Kidney glomerular epithelial cell (primary cell): ENCODE data around the gene ATP6V1A.
A peak's percentile ranks its signal among the peaks of the same experiment; 100 is the strongest.

Source experiments
- DNase-seq: peaks from one replicate; lab custom pipeline; 2025; lab: John Stamatoyannopoulos, UW

Gene ATP6V1A

GRCh38 chr3:113746548-113747282 lies at the start of gene ATP6V1A:
Gene ATP6V1A, plus strand, starts transcription at chr3:113747035. Its CDS starts 31,719 bp downstream, at chr3:113778754.
- peak; percentile 93 for DNase-seq

GRCh38 chr3:113697500-113698090 lies 49.2 kb upstream of the ATP6V1A start:
- DNase-seq: peak; percentile 45

DNA sequence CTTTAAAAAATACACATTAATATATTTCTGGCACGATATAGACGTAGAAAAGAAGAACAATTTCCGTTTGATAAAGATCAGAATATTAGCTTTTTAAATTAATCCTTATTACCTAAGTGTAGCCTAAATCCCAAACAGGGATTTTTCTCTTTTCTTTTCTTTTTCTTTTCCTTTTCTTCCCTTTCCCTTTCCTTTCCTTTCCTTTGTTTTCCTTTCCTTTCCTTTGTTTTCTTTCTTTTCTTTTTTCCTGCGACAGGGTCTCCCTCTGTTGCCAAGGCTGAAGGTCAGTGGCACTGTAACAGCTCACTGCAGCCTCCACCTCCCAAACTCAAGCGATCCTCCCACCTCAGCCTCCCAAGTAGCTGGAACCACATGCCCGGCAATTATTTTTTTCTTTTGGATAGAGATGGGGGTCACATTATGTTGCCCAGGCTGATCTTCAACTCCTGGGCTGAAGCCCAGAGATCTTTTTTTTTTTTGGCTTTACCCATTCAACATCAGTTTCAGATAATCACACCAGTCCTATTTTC lies 48.6 kb upstream of the ATP6V1A start:
- DNase-seq: no peak

DNA sequence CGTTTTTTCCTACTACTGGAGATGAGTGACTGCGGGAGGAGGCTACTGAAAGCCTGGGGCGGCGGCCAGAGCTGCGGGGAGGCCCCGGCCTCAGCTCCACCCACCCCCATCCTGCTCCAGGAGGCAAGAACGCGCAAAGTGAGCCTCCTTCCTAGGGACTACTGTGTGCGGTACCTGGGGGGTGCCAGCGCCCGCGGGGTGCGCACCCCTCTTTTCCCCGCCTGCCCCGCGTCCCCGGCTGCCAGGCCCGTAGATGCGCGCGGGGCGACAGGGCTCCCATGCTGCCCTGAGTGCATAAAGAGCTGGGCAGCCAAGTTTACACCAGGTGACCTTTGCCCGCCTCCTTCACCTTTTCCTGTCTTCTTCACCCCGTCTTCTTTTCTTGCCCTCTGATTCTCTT lies 47.9 kb upstream of the ATP6V1A start:
- DNase-seq: peak; percentile 7

DNA sequence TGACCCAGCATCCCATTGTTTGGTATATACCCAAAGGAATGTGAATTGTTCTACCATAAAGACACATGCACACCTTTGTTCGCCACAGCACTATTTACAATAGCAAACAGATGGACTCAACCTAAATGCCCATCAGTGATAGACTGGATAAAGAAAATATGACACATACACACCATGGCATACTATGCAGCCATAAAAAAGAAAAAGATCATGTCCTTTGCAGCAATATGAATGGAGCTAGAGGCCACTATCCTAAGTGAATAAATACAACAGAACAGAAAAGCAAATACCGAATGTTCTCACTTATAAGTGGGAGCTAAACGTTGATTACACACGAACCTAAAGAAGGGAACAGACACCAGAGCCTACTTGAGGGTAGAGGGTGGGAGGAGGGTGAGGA lies 39.0 kb upstream of the ATP6V1A start:
- no peak for DNase-seq

DNA sequence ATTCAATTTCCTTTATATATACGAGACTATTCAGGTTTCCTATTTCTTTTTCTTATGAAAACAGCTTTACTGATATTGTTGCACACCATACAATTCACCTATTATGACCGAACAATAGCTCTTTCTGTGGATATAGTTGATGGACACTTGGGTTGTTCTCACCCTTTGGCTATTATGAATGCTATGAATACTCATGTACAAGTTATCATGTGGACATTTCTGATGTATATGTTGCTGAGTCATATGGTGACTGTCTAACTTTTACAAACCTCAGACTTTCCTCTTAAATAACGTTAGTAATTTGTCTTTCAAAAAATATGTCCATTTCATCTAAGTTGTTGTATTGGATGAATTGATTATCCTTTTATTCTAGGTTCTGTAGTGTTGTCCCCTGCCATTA lies 34.7 kb upstream of the ATP6V1A start:
- no peak for DNase-seq

DNA sequence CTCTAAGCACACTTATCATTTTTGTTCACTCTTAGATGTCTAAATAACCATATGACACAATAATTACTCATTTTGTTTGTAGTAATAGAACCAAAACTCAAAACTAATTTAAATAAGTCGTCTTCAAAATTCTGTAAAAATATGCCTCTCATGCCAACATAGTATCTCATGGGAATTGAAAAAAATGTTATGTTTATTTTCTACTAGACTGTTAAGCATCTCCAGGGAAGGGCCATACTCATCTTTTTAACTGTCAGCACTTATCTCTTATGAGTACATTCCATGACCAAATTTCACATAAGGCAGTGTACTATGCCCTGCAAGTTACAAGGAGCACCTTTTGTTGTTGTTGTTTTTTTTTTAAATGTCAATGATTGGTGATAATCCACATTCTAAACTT lies 32.1 kb upstream of the ATP6V1A start:
- no peak for DNase-seq

GRCh38 chr3:113717308-113717707 lies 29.5 kb upstream of the ATP6V1A start:
- no peak for DNase-seq

- no peak for DNase-seq
Observed at GRCh38 chr3:113717818-113718217, 29.0 kb upstream of the ATP6V1A start.

GRCh38 chr3:113719294-113719693 lies 27.5 kb upstream of the ATP6V1A start:
- no peak for DNase-seq

DNA sequence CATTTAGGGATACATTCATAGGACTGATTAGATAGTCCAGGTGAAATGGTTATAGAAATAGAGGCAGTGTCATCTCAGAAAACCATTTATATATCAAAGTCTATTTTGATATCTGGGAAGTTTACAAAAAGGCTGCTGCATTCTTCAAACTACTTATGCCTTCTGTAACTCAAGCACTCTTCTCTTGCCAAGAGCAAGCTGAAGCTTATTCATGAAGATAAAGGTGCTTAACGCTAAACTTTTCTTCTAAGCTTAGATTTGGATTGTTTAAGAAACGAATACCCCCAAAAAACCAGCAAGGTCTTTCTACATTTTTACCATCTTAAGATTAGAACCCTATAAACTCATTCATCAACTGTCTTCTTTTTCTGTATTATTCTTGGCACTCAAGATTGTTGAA lies 27.1 kb upstream of the ATP6V1A start:
- DNase-seq: no peak

GRCh38 chr3:113721636-113722035 lies 25.2 kb upstream of the ATP6V1A start:
- DNase-seq: no peak

GRCh38 chr3:113728661-113729060 lies 18.2 kb upstream of the ATP6V1A start:
- no peak for DNase-seq

- DNase-seq: no peak
Observed at GRCh38 chr3:113730550-113730949, 16.3 kb upstream of the ATP6V1A start.

DNA sequence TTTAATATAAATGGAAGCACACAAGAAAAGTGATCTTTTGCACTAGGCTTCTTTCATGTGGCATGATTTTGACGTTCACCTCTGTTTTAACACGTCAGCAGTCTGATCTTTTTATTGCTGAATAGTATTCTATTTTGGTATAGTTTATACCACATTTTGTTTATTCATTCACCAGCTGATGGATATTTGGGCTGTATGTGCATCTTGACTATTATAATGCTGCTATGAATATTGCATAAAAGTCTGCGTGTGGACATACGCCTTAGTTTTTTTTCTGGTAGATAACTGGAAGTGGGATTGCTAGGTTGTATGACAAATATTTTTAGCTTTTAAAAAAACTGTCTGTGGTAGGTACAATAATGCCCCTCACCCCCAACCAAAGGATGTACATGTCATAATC lies 15.1 kb upstream of the ATP6V1A start:
- DNase-seq: no peak

GRCh38 chr3:113736548-113737089 lies 10.2 kb upstream of the ATP6V1A start:
- DNase-seq: peak; percentile 64

DNA sequence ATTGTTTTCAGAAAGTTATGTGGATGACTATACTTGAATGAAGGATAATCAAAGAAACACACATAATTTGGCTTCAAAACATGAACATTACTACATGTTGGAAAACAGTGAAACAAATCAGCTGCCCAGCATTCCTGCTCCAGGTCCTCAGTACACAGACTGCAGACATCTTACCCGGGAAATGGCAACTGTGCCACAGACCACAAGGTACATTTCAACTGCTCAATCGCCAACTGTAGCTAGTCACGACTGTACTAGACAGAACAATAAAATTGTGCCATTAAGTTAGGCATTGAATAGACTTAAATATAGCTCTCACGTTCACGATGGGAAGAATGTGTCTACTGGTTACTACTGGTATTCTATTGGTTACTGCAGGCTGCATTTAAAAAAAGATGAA lies 5.7 kb upstream of the ATP6V1A start:
- DNase-seq: no peak

GRCh38 chr3:113741620-113742019 lies 5.2 kb upstream of the ATP6V1A start:
- no peak for DNase-seq

- no peak for DNase-seq
Observed at GRCh38 chr3:113743006-113743630, 3.7 kb upstream of the ATP6V1A start.

DNA sequence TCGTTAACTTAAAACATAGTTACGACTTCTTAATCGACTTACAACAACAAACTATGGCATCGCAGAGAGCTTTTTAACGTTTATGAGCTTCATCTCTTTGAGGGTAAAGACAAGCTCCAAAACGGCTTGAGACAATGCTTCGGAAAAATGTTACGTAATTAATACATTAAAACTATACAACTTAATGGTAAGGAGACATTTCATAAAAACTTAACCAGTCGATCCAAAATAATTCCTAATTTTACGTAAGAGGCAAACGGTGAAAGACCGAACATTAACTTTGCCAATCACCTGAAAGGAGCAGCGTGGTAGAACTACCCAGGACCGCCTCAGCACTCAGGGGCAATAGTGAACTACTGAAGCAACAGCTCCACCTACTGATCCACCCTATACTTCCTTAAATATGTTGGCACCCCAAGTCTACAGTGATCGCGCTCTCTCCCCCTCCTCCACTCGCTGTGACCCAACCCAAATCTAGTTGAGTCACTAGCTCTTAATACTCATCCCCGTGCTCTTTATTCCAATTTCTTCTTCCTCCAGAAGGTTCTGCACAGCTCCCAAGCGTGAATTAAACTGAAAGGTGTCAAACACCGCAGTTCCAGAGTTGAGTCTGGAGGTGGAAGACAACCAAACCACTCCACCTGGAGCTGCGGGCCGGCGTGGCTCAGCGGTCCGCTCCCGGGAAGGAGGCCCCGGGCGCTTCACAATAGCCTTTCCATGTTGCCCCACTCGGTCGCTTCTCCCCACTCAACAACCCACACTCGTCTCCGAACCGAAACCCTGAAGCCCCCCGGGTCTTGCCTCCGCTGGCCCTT lies 1.7 kb upstream of the ATP6V1A start:
- DNase-seq: peak; percentile 85

DNA sequence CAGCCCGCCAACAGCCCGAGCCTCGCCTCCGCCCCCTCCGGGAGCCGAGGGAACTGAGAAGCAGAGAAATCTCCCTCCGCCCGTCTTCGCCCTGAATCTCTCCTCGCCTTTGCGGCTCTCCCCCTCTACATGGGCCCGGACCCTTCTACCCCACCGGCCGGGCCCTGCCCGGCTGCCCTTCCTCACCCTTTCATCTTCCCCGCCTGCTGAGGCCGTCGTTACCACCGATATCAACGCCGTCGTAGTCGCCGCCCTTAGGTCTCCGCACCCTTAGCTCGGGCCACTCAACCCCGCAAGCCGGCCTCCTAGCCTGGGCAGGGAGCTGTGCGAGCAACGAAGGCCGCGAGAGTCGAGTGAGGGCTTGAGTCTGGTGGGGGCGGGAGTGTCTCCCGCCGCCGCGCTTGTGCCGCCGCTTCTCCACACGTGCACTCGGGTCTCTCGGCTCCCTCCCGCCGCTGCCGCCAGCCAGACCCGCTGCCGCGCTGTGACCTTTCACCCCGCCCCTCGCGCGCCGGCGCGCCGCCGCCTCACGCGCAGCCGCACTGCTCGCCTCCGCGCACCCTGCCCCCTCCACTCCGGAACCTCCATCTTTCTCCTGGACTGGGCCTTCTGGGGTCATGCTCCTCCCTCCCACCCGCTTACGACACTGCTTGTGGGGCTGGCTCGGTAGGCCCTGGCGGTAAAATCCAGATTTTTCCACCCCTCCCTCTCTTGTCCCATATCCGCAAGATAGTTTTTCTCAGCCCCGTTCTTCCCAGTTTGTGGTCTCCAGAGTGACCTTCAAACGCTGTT lies 883 bp upstream of the ATP6V1A start, which contains the start of gene NAA50:
Gene NAA50, minus strand, starts transcription at position 494 of the 792 bp plus-strand sequence. Its CDS starts 300 bp downstream, at position 194.
- DNase-seq: peak; percentile 93
